ENCODE data around the gene ECI1. TPM values are rescaled to one million over a fixed set of nuclear protein-coding genes. Genes with fewer than 3 reads are reported as not detected.

The ECI1 gene
- total and polyA plus RNA-seq, 2 of the 13 experiments (the other 11 are each of a cell fraction or from before 2014, with no cell fraction given) = 82.0 to 102 TPM

GRCh38 chr16:2226245-2226793 is 25.1 kb downstream of the ECI1 start (continued):
- TF ChIP-seq FUBP1 (CRISPR knock-in tag; IDR thresholded peaks at IDR 0.05; ENCODE audit: borderline replicate concordance) (no peak), MXD4 (CRISPR knock-in tag; IDR thresholded peaks at IDR 0.05) (no peak), ZNF180 (CRISPR knock-in tag; IDR thresholded peaks at IDR 0.05; ENCODE audit: borderline replicate concordance, low read depth) (no peak), RBFOX2 (IDR thresholded peaks at IDR 0.05; ENCODE audit: low read depth, low read length) (0 out of 2 replicates have a peak, but pooled peaks have one; percentile 26), SMAD1 (CRISPR knock-in tag; IDR thresholded peaks at IDR 0.05; ENCODE audit: borderline replicate concordance, low read depth) (no peak), SNAPC5 (CRISPR knock-in tag; IDR thresholded peaks at IDR 0.05; ENCODE audit: borderline replicate concordance) (no peak), ZNF564 (CRISPR knock-in tag; IDR thresholded peaks at IDR 0.05) (no peak), STAG1 (CRISPR knock-in tag; IDR thresholded peaks at IDR 0.05) (no peak), TBX3 (IDR thresholded peaks at IDR 0.05; ENCODE audit: borderline replicate concordance) (peak; percentile 71; the same call in 1 of the 2 replicates), ZNF839 (CRISPR knock-in tag; IDR thresholded peaks at IDR 0.05; ENCODE audit: borderline replicate concordance) (no peak), PLRG1 (conservative IDR thresholded peaks at IDR 0.05) (no peak), ZHX2 (IDR thresholded peaks at IDR 0.05; ENCODE audit: low read depth) (no peak), ZHX2 (CRISPR knock-in tag; IDR thresholded peaks at IDR 0.05; ENCODE audit: borderline replicate concordance) (no peak), ARID3A (IDR thresholded peaks at IDR 0.05; ENCODE audit: low read depth, low read length) (no peak), SRF (IDR thresholded peaks at IDR 0.05; ENCODE audit: low read depth, low read length) (peak; percentile 32; the same call in 1 of the 2 replicates), MBD4 (IDR thresholded peaks at IDR 0.05; ENCODE audit: borderline replicate concordance, low read length) (no peak), ZNF460 (CRISPR knock-in tag; IDR thresholded peaks at IDR 0.05; ENCODE audit: borderline replicate concordance) (no peak; the same call in 1 of the 2 replicates), E2F2 (CRISPR knock-in tag; IDR thresholded peaks at IDR 0.05; ENCODE audit: borderline replicate concordance) (no peak), RBM39 (IDR thresholded peaks at IDR 0.05; ENCODE audit: low read depth, low read length, poor library complexity, severe bottlenecking) (no peak)

Data from HepG2 (cell line).